Colonic mucosa (tissue), 4 donors: ENCODE measurements around the gene BANK1. TPM values are rescaled to one million over a fixed set of nuclear protein-coding genes. Genes with fewer than 3 reads are reported as not detected.

Experiments used
- DNase-seq: peaks from one replicate; pipeline ENCODE4 v3.0.0-alpha.2; 2020
- H3K27ac ChIP-seq: fragments of 200-600 bp; one replicate; pipeline ENCODE4 v1.8.0; 2021
- H3K27me3 ChIP-seq: fragments of 200-600 bp; one replicate; pipeline ENCODE4 v1.8.0; 2021
- H3K36me3 ChIP-seq: fragments of 200-600 bp; one replicate; pipeline ENCODE4 v1.8.0; 2021
- H3K4me1 ChIP-seq: fragments of 200-600 bp; one replicate; pipeline ENCODE4 v1.8.0; 2021; ENCODE audit warnings: mild to moderate bottlenecking
- H3K4me3 ChIP-seq: fragments of 200-600 bp; one replicate; pipeline ENCODE4 v1.8.0; 2021
- H3K9ac ChIP-seq, 2 donors: one replicate each; pipeline ENCODE4 v1.7.0; 2013; ENCODE audit warnings: control low read depth in 2 of 2, low read depth in 2 of 2, low read length in 2 of 2
- H3K9me3 ChIP-seq: fragments of 200-600 bp; one replicate; pipeline ENCODE4 v1.8.0; 2021
- CTCF ChIP-seq: fragments of 200-600 bp; IDR thresholded peaks from one replicate; pipeline ENCODE4 v1.8.0; 2022; ENCODE audit warnings: antibody characterized with exemption, mild to moderate bottlenecking
- intact Hi-C: fragments of 100-400 bp; cut with DNase I; formaldehyde crosslinking; loops from one replicate; pipeline ENCODE4 v1.14.1; 2022
- total RNA-seq, 2 donors: library from RNA; stranded (reverse); fragmentation: NEBNext Ultra II Directional in 1 of 2; extraction: Animal tissue kit (Norgen Biotek cat#: 25700) in 1 of 2; gene quantifications; one replicate each; pipeline ENCODE4 v1.2.1, GENCODE V29; 2021
- donor health status: healthy.
- donor health status: DM: no; HTN: no; CAD: no.
- donor health status: DM: no; HTN: no; CAD: no.

Gene BANK1
- total RNA-seq, 2 donors from 2014 or later, result 0.82 to 1.2 TPM

- H3K36me3 ChIP-seq, result no peaks in the 10 kb centered on the region
- H3K27me3 ChIP-seq, result no peaks in the 10 kb centered on the region
- H3K4me3 ChIP-seq, result no peak overlapping the region
- H3K9ac ChIP-seq, result no peak overlapping the region
- no peak overlapping the region for H3K27ac ChIP-seq
- no peaks in the 10 kb centered on the region for H3K9me3 ChIP-seq
- DNase-seq, result no peak
- intact Hi-C loops, result no loop called here
- no peaks in the 10 kb centered on the region for H3K4me1 ChIP-seq
- TF ChIP-seq CTCF, result no peak
These were observed 68.1 kb downstream of the BANK1 start for GRCh38 chr4:101858641-101859040.

- no peaks in the 10 kb centered on the region for H3K9me3 ChIP-seq
- DNase-seq, result no peak
- no peak overlapping the region for H3K4me3 ChIP-seq
- H3K9ac ChIP-seq, result no peak overlapping the region
- H3K36me3 ChIP-seq, result no peaks in the 10 kb centered on the region
- no peaks in the 10 kb centered on the region for H3K4me1 ChIP-seq
- no peak overlapping the region for H3K27ac ChIP-seq
- intact Hi-C loops, result no loop called here
- no peak for TF ChIP-seq CTCF
- H3K27me3 ChIP-seq, result no peaks in the 10 kb centered on the region
These were observed 72.1 kb downstream of the BANK1 start for GRCh38 chr4:101862595-101862994.

- Histone ChIP-seq H3K4me3 (no peak overlapping the region), H3K27ac (no peak overlapping the region), H3K36me3 (no peaks in the 10 kb centered on the region), H3K4me1 (no peaks in the 10 kb centered on the region), H3K9ac (no peak overlapping the region), H3K9me3 (no peaks in the 10 kb centered on the region), H3K27me3 (no peaks in the 10 kb centered on the region)
- no peak for TF ChIP-seq CTCF
- intact Hi-C loops, result no loop called here
- DNase-seq, result no peak
These were observed 74.1 kb downstream of the BANK1 start for GRCh38 chr4:101864660-101865059.

GRCh38 chr4:101865501-101866062 is 75.1 kb downstream of the BANK1 start:
- Histone ChIP-seq H3K9me3 (no peaks in the 10 kb centered on the region), H3K27me3 (no peaks in the 10 kb centered on the region), H3K4me3 (no peak overlapping the region), H3K27ac (no peak overlapping the region), H3K4me1 (no peaks in the 10 kb centered on the region), H3K9ac (no peak overlapping the region), H3K36me3 (no peaks in the 10 kb centered on the region)
- intact Hi-C loops, result no loop called here
- no peak for DNase-seq
- TF ChIP-seq CTCF, result no peak

- DNase-seq, result no peak
- H3K9me3 ChIP-seq, result no peaks in the 10 kb centered on the region
- TF ChIP-seq CTCF, result no peak
- no peaks in the 10 kb centered on the region for H3K36me3 ChIP-seq
- no peak overlapping the region for H3K4me3 ChIP-seq
- no peaks in the 10 kb centered on the region for H3K4me1 ChIP-seq
- no peak overlapping the region for H3K27ac ChIP-seq
- no peak overlapping the region for H3K9ac ChIP-seq
- no peaks in the 10 kb centered on the region for H3K27me3 ChIP-seq
- intact Hi-C loops, result no loop called here
These were observed 80.3 kb downstream of the BANK1 start for GRCh38 chr4:101870874-101871273.
